ENCODE results near the gene RPEL1.

GRCh38 chr10:103257812-103258211 is 12.1 kb downstream of the RPEL1 start:
- TF ChIP-seq, protein P1, sequence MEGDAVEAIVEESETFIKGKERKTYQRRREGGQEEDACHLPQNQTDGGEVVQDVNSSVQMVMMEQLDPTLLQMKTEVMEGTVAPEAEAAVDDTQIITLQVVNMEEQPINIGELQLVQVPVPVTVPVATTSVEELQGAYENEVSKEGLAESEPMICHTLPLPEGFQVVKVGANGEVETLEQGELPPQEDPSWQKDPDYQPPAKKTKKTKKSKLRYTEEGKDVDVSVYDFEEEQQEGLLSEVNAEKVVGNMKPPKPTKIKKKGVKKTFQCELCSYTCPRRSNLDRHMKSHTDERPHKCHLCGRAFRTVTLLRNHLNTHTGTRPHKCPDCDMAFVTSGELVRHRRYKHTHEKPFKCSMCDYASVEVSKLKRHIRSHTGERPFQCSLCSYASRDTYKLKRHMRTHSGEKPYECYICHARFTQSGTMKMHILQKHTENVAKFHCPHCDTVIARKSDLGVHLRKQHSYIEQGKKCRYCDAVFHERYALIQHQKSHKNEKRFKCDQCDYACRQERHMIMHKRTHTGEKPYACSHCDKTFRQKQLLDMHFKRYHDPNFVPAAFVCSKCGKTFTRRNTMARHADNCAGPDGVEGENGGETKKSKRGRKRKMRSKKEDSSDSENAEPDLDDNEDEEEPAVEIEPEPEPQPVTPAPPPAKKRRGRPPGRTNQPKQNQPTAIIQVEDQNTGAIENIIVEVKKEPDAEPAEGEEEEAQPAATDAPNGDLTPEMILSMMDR (conservative IDR thresholded peaks at IDR 0.05; ENCODE audit: low read depth, low read length) = no peak
- TF ChIP-seq EZH2 (IDR thresholded peaks at IDR 0.05; ENCODE audit: borderline replicate concordance, low read depth, low read length, poor library complexity, severe bottlenecking) = no peak
